Thymus (tissue), 11 donors: ENCODE measurements around the gene CFAP97. TPM values are rescaled to one million over a fixed set of nuclear protein-coding genes. Genes with fewer than 3 reads are reported as not detected.
"Not testable (repeated sequence)": the region's sequence is repeated elsewhere in the genome, so short reads cannot be mapped to it uniquely, and the experiment has no call there.

ENCODE experiments used
- DNase-seq, 9 donors: peaks; one replicate each; pipeline ENCODE4 v3.0.0-alpha.2; 2013; ENCODE audit warnings: low spot score in 9 of 9, low read depth in 6 of 9, missing footprints in 1 of 9
- H3K27ac ChIP-seq, 2 donors: one replicate each; pipeline ENCODE4 v1.5.1; 2013; ENCODE audit warnings: control low read depth in 1 of 2, low read depth in 1 of 2, low read length in 1 of 2, mild to moderate bottlenecking in 1 of 2, moderate library complexity in 1 of 2
- H3K27me3 ChIP-seq, 2 donors: one replicate each; pipeline ENCODE4 v1.5.1; 2013; ENCODE audit warnings: low read length in 1 of 2; ENCODE audit not compliant: control insufficient read depth in 2 of 2, insufficient read depth in 1 of 2
- H3K36me3 ChIP-seq, 2 donors: one replicate each; pipeline ENCODE4 v1.5.1; 2013; ENCODE audit warnings: low read length in 1 of 2, mild to moderate bottlenecking in 1 of 2, moderate library complexity in 1 of 2; ENCODE audit not compliant: control insufficient read depth in 2 of 2, insufficient read depth in 2 of 2
- H3K4me1 ChIP-seq, 2 donors: one replicate each; pipeline ENCODE4 v1.5.1; 2013; ENCODE audit warnings: low read length in 2 of 2; ENCODE audit not compliant: control insufficient read depth in 2 of 2, insufficient read depth in 2 of 2
- H3K4me3 ChIP-seq, 2 donors: one replicate each; pipeline ENCODE4 v1.5.1; 2013; ENCODE audit warnings: low read length in 2 of 2, control low read depth in 1 of 2, mild to moderate bottlenecking in 1 of 2
- H3K9me3 ChIP-seq, 2 donors: one replicate each; pipeline ENCODE4 v1.5.1; 2013; ENCODE audit warnings: low read length in 1 of 2, mild to moderate bottlenecking in 1 of 2; ENCODE audit not compliant: control insufficient read depth in 2 of 2, insufficient read depth in 1 of 2
- WGBS: extraction: QIAGEN DNeasy Blood & Tissue Kit; methylation state at CpG from one replicate; pipeline ENCODE4 v1.1.7; 2013; 5-methylcytosine and 5-hydroxymethylcytosine counted together
- polyA plus RNA-seq: library from polyadenylated mRNA; stranded (reverse); fragments of 200-250 nt; gene quantifications from one replicate; pipeline ENCODE4 v1.2.3, GENCODE V29; 2013
- total RNA-seq: library from RNA; stranded (reverse); fragments of 120-200 nt; gene quantifications from one replicate; pipeline ENCODE4 v1.2.4, GENCODE V29; 2013
- donor health status: healthy.

The CFAP97 gene
- total and polyA plus RNA-seq, 2 donors: 9.5 to 12.8 TPM

DNA sequence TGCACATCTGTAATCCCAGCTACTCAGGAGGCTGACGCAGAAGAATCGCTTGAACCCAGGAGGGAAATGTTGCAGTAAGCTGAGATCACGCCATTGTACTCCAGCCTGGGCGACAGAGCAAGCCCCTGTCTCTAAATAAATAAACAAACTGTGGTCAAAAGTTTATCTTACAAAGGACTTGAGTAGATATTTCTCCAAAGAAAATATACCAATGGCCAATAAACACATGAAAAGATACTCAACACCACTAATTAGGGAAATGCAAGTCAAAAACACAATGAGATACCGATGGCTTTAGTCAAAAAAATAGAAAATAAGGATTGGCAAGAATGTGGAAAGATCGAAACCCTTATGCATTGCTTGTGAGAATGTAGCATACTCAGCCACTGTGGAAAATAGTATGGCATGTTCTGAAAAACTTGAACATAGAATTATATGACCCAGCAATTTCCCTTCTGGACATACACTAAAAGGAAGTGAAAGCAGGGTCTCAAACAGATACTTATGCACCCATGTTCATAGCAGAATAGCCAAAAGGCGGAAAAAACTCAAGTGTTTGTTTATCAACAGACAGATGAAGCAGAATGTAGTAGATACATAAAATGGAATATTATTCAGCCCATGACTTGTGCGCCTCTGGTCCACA lies 2.0 kb upstream of the CFAP97 start:
- H3K36me3 ChIP-seq: no peaks in the 10 kb centered on the region
- H3K4me3 ChIP-seq: no peak overlapping the region
- H3K4me1 ChIP-seq: peaks cover 11 to 32% of the 10 kb centered on the region in 2 donors
- whole genome bisulfite sequencing: 95% methylated on average over 8 of the region's 8 CpGs
- peaks cover 19 to 64% of the 10 kb centered on the region in 2 donors for H3K27me3 ChIP-seq
- no peak for DNase-seq
- no peak overlapping the region for H3K27ac ChIP-seq
- H3K9me3 ChIP-seq: no peaks in the 10 kb centered on the region

DNA sequence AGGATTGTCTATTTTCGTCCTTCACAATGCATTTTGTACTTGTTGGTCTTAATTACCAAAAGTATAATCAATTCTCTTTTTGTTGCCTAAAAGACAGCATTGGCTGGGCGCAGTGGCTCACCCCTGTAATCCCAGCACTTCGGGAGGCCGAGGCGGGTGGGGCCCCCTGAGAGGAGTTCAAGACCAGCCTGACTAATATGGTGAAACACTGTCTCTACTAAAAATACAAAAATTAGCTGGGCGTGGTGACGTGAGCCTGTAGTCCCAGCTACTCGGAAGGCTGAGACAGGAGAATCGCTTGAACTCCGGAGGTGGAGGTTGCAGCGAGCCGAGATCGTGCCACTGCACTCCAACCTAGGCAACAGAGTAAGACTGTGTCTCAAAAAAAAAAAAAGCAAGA lies 1.3 kb upstream of the CFAP97 start:
- H3K36me3 ChIP-seq, DNase-seq, H3K4me3 ChIP-seq, H3K27ac ChIP-seq, H3K9me3 ChIP-seq: not testable (repeated sequence)
- H3K27me3 ChIP-seq: peaks cover 16 to 57% of the 10 kb centered on the region in 2 donors
- H3K4me1 ChIP-seq: peaks cover 11 to 27% of the 10 kb centered on the region in 2 donors
- WGBS: 98% methylated on average over 13 of the region's 13 CpGs

DNA sequence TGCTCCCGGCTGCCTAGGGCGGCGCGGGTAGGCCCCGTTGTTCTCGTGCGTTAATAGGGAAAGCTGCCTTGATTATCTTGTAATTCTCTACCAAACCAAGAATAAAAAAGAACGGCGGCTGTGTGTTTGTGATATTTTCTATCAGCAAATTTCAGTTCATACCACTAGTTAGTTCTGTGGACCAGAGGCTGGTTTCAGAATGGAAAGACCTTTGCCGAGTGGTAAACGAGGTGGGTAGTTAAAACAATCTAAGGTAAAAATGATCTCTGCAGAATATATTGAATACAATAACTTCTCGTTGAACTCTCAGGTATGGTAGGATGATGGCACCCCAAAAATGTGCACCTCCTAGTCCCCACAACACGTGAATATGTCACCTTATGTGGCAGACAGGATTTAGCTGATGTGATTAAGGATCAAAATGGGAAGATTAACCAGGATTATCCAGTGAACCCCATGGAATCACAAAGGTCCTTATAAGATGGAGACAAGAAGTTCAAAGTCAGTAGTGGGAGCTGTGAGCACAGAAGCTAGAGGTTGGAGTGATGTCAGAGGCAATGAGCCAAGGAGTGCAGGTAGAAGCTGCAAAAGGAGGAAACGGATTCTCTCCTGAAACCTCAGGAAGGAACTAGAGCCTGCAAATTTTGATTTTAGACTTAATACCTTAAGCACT lies 574 bp upstream of the CFAP97 start:
- no peaks in the 10 kb centered on the region for H3K36me3 ChIP-seq
- H3K27ac ChIP-seq: peak overlapping the region; percentile 12 to 93
- peaks cover 14 to 55% of the 10 kb centered on the region in 2 donors for H3K27me3 ChIP-seq
- H3K4me1 ChIP-seq: peaks cover 11 to 27% of the 10 kb centered on the region in 2 donors
- no peaks in the 10 kb centered on the region for H3K9me3 ChIP-seq
- peak overlapping the region; percentile 51 to 74 for H3K4me3 ChIP-seq
- WGBS: 10% methylated on average over 14 of the region's 14 CpGs
- DNase-seq: peak in 2 of 9 donors; percentile 21 to 42

DNA sequence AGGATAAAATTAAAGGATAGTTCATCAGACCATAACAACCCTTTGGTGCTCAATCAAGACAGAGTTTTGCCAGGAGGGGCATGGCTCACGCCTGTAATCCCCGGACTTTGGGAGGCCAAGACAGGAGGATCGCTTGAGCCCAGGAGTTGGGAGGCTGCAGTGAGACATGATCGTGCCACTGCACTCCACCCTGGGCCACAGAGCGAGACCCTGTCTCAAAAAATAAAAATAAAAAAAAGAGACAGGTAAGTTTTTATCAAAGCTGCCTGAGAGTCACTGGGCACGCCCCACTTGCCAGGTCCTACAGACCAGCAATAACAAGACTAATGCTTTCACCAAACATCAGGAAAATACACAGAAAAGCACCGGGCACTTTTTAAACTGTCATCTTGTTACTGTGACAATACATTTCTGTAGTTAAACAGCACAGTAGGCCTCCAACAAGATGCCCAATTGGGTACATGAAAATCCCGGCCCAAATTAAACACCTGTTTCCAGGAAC lies 765 bp downstream of the CFAP97 start:
- no peak for DNase-seq
- Histone ChIP-seq H3K27ac (peak overlapping the region; percentile 43 to 93), H3K27me3 (peaks cover 5 to 42% of the 10 kb centered on the region in 2 donors), H3K36me3 (no peaks in the 10 kb centered on the region), H3K9me3 (no peaks in the 10 kb centered on the region), H3K4me3 (peak overlapping the region; percentile 45 to 74), H3K4me1 (peaks cover 8 to 22% of the 10 kb centered on the region in 2 donors)
- 69% methylated on average over 8 of the region's 8 CpGs for WGBS

DNA sequence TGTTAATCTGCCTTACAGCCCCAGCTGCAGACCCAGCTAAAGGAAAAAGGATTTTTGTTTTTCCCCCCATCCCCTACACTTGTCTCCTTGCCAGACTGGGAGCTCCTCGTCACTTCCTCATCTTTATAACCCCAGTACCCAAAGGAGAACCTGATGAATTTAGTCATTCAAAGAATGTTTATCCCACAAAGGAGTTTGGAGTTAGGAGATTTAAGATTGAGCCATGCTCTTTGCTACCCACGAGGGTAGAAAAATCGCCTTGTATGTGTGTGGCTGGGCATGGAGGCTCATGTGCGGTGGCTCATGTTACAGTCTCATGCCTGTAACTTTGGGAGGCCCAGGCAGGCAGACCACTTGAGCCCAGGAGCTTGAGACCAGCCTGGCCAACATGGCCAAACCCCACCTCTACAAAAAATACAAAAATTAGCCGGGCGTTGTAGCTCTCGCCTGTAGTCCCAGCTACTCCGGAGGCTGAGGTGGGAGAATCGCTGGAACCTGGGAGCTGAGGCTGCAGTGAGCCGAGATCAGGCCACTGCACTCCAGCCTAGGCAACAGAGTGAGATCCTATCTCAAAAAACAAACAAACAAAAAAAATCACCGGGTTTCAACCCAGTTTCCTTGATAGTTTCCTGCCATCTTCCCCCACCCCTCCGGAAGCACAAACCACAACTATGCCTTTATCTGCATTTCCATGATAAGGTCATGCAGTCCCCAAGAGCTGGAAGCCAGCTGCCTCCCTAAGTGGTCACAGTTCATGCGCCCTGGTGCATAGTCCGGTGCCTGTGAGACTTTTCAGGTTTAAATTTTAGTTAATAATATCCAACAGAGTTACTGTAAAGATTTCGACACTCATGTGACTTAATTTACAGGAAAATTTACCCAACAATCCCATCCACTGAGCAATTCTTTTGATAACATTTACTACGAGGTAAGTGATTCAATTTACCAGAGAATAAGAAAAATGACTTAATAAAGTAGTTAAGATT lies 1.5 kb downstream of the CFAP97 start:
- H3K27me3 ChIP-seq: peaks cover 0 to 35% of the 10 kb centered on the region in 2 donors
- peak in 2 of 9 donors; percentile 32 to 53 for DNase-seq
- H3K4me3 ChIP-seq: no peak overlapping the region
- peak overlapping the region in 1 of 2 donors; percentile 18 for H3K27ac ChIP-seq
- peaks cover 8 to 22% of the 10 kb centered on the region in 2 donors for H3K4me1 ChIP-seq
- WGBS: 85% methylated on average over 16 of the region's 16 CpGs
- H3K9me3 ChIP-seq: no peaks in the 10 kb centered on the region
- H3K36me3 ChIP-seq: no peaks in the 10 kb centered on the region

DNA sequence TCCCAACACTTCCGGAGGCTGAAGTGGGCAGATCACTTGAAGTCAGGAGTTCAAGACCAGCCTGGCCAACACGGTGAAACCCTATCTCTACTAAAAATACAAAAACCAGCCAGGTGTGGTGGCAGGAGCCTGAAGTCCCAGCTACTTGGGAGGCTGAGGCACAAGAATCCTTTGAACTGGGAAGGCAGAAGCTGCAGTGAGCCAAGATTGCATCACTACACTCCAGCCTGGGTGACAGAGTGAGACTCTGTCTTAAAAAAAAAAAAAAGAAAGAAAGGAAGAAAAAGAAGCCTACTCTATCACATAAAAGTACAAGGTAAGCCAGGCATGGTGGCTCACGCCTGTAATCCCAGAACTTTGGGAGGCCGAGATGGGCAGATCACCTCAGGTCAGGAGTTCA lies 5.6 kb downstream of the CFAP97 start:
- 98% methylated on average over 4 of the region's 4 CpGs for WGBS
- not testable (repeated sequence) for H3K4me3 ChIP-seq, H3K27ac ChIP-seq, H3K9me3 ChIP-seq, H3K36me3 ChIP-seq, DNase-seq
- peaks cover 0 to 10% of the 10 kb centered on the region in 2 donors for H3K27me3 ChIP-seq
- peaks cover 4 to 12% of the 10 kb centered on the region in 2 donors for H3K4me1 ChIP-seq

DNA sequence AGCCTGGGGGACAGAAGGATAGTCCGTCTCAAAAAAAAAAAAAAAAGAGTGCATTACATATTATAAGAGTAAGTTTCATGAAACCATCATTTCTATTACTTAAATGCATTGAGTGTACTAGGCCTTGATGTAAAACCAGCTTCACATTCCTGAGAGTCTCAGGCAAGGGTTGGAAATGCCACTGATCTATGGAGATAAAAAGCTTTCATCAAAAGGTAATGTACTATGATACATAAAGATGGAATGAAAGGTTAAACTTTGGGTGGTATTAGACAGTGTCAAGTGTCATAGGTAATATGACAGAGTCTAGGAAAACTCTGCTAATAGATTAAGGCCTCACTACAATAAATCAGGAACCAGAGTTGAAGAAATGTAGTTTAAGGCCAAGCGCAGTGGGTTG lies 7.4 kb downstream of the CFAP97 start:
- H3K36me3 ChIP-seq: no peaks in the 10 kb centered on the region
- WGBS: 98% methylated on average over 2 of the region's 2 CpGs
- H3K4me3 ChIP-seq: no peak overlapping the region
- DNase-seq: no peak
- no peaks in the 10 kb centered on the region for H3K27me3 ChIP-seq
- no peaks in the 10 kb centered on the region for H3K4me1 ChIP-seq
- H3K27ac ChIP-seq: no peak overlapping the region
- no peaks in the 10 kb centered on the region for H3K9me3 ChIP-seq

DNA sequence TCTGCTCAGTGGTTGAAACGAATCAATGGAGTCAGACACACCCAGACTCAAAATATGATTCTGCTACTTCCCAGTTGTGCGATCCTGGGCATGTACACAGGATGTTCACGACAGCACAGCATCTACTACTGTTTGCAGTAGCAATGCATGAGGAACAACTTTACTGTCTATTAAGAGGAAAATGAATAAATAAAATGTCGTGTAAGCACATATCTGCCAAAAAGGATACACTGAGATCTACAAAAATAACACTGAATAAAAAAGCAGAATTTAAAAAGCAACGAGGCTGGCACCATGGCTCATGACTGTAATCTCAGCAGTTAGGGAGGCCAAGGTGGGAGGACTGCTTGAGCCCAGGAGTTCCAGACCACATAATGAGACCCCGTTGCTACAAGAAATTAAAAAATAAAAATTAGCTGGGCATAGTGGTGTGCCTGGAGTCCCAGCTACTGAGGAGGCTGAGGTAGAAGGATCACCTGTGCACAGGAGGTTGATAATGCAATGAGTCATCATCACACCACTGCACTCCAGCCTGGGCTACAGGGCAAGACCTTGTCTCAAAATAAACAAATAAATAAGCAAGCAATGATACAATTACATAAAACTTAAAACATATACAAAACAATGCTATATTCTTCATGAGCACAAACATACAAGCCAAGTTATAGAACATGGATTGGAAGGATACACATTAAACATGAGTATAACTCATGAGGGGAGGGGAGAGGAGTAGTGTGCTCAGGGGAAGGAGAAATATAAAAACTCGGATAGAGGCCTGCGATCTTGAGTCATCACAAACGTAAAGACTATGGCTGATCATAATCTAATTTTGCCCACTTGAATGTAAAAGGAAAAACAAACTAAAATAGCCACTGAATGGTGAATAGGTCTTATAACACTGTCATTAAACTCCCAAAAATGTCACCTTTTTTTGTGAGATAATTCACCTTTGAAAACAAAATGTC lies 8.6 kb downstream of the CFAP97 start:
- no peaks in the 10 kb centered on the region for H3K9me3 ChIP-seq
- WGBS: 97% methylated on average over 9 of the region's 9 CpGs
- H3K27ac ChIP-seq: no peak overlapping the region
- H3K4me3 ChIP-seq: no peak overlapping the region
- no peaks in the 10 kb centered on the region for H3K27me3 ChIP-seq
- peaks cover 3 to 4% of the 10 kb centered on the region in 2 donors for H3K36me3 ChIP-seq
- no peak for DNase-seq
- H3K4me1 ChIP-seq: no peaks in the 10 kb centered on the region
